Measurements from ENCODE around the gene HIVEP3. TPM values are rescaled to one million over a fixed set of nuclear protein-coding genes. Genes with fewer than 3 reads are reported as not detected.

HIVEP3 gene
- total and polyA plus RNA-seq, 2 donors (not counting 1 experiment from before 2014, with no cell fraction given): 2.0 to 5.1 TPM

- DNase-seq: peak; percentile 74
- Histone ChIP-seq H3K27me3 (replicated peaks in 1 of 4; ENCODE audit: control extremely low read depth in 1 of 4, control insufficient read depth in 3 of 4, insufficient read depth in 4 of 4, low read length in 3 of 4) (no peaks in the 10 kb centered on the region), H3K4me1 (ENCODE audit: control insufficient read depth in 2 of 2, insufficient read depth in 2 of 2, low read length in 2 of 2) (peaks cover 27 to 42% of the 10 kb centered on the region in 2 donors), H3K36me3 (replicated peaks in 1 of 2; ENCODE audit: control extremely low read depth in 1 of 2, control insufficient read depth in 1 of 2, extremely low read depth in 1 of 2, insufficient read depth in 2 of 2, low read length in 1 of 2) (peaks cover 0 to 10% of the 10 kb centered on the region in 2 experiments), H2AFZ (ENCODE audit: insufficient read depth, low read depth, low read length, poor library complexity, severe bottlenecking) (peak overlapping the region; percentile 54), H3K4me3 (ENCODE audit: control extremely low read depth in 1 of 5, extremely low read depth in 1 of 5, insufficient read depth in 1 of 5, low read depth in 2 of 5, low read length in 4 of 5) (peak overlapping the region in 4 of 5 experiments; percentile 16 to 56 (median 34)), H3K9ac (ENCODE audit: low read length) (peak overlapping the region; percentile 68), H3K79me2 (ENCODE audit: control insufficient read depth, insufficient read depth, low read length) (peaks cover 80% of the 10 kb centered on the region), H4K20me1 (ENCODE audit: control insufficient read depth, insufficient read depth, low read length, poor library complexity, severe bottlenecking) (no peaks in the 10 kb centered on the region), H3K9me3 (ENCODE audit: control extremely low read depth in 1 of 3, control insufficient read depth in 2 of 3, insufficient read depth in 1 of 3, low read length in 2 of 3) (no peaks in the 10 kb centered on the region), H3K4me2 (replicated peaks; ENCODE audit: low read depth, low read length, poor library complexity, severe bottlenecking) (peak overlapping the region; percentile 74), H3K27ac (ENCODE audit: low read length in 2 of 2) (peak overlapping the region; percentile 62 to 77)
- ChIA-PET CTCF (interaction anchor here (0.7 to 1.7 kb wide), 4 partner anchors 36 to 269 kb away, joined by 3 to 4 read pairs (median 4); no protein-coding TSS in a partner anchor), POLR2A (interaction anchor here (0.9 kb wide), 1 partner anchor 106 kb away, joined by 4 read pairs; no protein-coding TSS in a partner anchor)
- Mint-ChIP-seq H3K4me3 (peak overlapping the region; percentile 84), H3K27me3 (no peaks in the 10 kb centered on the region), H3K4me1 (peaks cover 65% of the 10 kb centered on the region), H3K27ac (peak overlapping the region; percentile 89), H3K9me3 (ENCODE audit: insufficient read depth) (no peaks in the 10 kb centered on the region)
- TF ChIP-seq EZH2 (IDR thresholded peaks at IDR 0.05; ENCODE audit: borderline replicate concordance, insufficient read depth, low read depth, low read length, poor library complexity, severe bottlenecking): no peak
- TF ChIP-seq, protein P1, sequence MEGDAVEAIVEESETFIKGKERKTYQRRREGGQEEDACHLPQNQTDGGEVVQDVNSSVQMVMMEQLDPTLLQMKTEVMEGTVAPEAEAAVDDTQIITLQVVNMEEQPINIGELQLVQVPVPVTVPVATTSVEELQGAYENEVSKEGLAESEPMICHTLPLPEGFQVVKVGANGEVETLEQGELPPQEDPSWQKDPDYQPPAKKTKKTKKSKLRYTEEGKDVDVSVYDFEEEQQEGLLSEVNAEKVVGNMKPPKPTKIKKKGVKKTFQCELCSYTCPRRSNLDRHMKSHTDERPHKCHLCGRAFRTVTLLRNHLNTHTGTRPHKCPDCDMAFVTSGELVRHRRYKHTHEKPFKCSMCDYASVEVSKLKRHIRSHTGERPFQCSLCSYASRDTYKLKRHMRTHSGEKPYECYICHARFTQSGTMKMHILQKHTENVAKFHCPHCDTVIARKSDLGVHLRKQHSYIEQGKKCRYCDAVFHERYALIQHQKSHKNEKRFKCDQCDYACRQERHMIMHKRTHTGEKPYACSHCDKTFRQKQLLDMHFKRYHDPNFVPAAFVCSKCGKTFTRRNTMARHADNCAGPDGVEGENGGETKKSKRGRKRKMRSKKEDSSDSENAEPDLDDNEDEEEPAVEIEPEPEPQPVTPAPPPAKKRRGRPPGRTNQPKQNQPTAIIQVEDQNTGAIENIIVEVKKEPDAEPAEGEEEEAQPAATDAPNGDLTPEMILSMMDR (IDR thresholded peaks at IDR 0.05): no peak
- intact Hi-C loops (cut with micrococcal nuclease): loop anchor here (1.0 to 2.0 kb wide), 4 partner anchors 18 to 106 kb away; no protein-coding TSS in a partner anchor
- WGBS (ENCODE audit: insufficient coverage): 45% methylated on average over 4 of the region's 8 CpGs
- ATAC-seq (ENCODE audit: low read depth): peak; percentile 94
Observed at GRCh38 chr1:41622859-41623732, 295.6 kb downstream of the HIVEP3 start.
